Posterior cingulate gyrus (tissue), 11 donors: ENCODE results near the gene ARRDC3.
"Not testable (repeated sequence)": the region's sequence is repeated elsewhere in the genome, so short reads cannot be mapped to it uniquely, and the experiment has no call there.

Source experiments
- DNase-seq, 10 donors: peaks; one replicate each; pipeline versions ENCODE4 v3.0.0 to v3.0.0-alpha.2; 2020 to 2021; ENCODE audit warnings: mixed read lengths in 3 of 10
- intact Hi-C: fragments of 100-400 bp; cut with DNase I; formaldehyde crosslinking; loops from one replicate; pipeline ENCODE4 v1.15.1; 2023

The ARRDC3 gene

GRCh38 chr5:91365498-91365897, 17.6 kb downstream of the ARRDC3 start:
- intact Hi-C loops, result no loop called here
- DNase-seq, result no peak

DNA sequence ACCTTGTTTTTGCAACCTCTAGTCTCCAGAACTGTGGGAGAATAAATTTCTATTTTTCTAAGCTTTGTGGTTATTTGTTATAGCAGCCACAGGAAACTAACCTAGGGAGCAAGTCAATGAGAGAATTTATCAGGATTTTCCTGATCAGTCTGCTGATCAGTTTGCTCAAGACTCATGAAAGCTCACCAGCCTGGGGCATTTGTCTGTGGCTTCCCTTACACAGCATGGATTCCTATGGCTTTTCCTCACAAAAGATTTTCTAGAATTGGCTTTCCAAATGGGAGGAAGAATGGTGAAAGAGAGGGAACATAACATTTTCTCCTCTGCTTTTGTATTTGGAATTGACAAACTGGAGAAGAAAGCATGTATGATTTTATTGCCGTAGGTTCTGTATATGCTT, 20.2 kb downstream of the ARRDC3 start:
- intact Hi-C loops, result no loop called here

DNA sequence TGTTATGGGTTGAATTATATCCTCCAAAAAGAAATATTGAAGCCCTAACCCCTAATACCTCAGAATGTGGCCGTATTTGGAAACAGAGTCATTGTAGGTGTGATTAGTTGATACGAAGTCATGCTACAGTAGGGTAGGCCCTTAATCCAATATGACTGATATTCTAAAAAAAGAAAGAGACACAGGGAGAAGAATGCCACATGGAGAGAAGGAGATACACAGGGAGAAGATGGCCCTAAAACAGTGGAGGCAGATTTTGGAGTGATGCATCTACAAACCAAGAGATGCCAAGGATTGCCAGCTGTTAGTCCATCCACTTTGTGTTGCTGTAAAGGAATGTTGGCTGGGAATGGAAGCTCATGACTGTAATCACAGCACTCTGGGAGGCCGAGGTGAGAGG, 21.3 kb downstream of the ARRDC3 start:
- DNase-seq, result no peak
- intact Hi-C loops, result no loop called here

More for the DNA sequence above, 20.2 kb downstream of the ARRDC3 start:
- DNase-seq, result no peak

GRCh38 chr5:91361055-91361701, 21.9 kb downstream of the ARRDC3 start:
- DNase-seq, result no peak
- intact Hi-C loops, result no loop called here

- intact Hi-C loops, result no loop called here
- DNase-seq, result no peak
Observed at GRCh38 chr5:91359962-91360609, 23.0 kb downstream of the ARRDC3 start.

- intact Hi-C loops, result no loop called here
- DNase-seq, result no peak
Observed at GRCh38 chr5:91357806-91358205, 25.3 kb downstream of the ARRDC3 start.

- intact Hi-C loops, result no loop called here
- no peak for DNase-seq
Observed at GRCh38 chr5:91357012-91357634, 26.0 kb downstream of the ARRDC3 start.

DNA sequence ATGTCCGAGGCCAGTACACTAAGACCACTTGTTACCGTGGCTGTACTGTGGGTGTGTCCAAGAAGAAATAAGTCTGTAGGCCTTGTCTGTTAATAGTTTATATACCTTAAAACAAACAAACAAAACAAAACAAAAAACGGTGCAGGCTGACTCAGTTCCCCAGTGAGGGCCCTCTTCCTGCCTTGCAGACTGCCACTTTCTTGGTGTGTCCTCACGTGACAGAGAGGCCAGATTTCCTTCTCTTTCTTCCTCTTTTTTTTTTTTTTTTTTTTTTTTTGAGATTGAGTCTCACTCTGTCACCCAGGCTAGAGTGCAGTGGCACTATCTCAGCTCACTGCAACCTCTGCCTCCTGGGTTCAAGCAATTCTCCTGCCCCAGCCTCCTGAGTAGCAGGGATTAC, 28.2 kb downstream of the ARRDC3 start:
- DNase-seq, intact Hi-C loops: not testable (repeated sequence)

DNA sequence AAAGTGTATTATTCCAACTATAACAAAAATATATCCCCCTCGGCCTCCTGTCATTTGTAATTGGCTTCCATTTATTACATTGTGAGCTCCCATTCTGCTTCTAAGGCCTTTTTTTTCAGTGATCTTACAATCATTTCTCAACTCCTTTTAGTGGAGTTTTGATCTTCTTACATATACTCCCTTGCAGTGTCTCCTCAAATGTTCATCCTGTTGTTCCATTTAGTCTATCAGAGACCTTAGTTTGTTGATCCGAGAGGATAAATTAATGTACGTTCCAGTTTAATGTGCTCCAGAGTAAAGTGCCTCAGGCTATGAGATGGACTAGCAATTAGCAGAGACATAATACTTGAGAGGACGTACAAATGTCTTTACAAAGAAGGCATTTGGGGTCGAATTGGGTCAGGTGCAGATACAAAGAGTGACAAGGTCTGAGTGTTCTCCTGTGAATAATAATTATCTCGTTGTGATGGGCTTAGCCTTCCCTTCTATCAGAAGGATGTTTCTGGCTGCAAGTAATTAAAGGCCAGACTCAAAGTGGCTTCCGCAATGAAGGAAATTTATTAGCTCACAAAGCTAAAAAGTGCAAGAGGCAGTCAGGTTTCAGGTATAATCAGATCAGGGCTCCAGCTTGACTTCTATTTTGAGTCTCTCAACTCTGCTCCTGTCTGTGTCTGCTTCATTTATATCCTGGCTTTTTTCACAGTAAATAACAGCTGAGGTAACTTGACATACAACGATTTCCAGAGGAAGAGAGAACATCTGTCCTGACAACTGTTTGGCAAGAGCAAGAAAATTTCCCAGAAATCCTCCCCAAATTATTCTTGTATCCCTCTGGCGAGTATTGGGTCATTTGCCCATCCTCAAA, 30.1 kb downstream of the ARRDC3 start:
- intact Hi-C loops, result no loop called here
- DNase-seq, result no peak

- DNase-seq, result no peak
- intact Hi-C loops, result no loop called here
Observed at GRCh38 chr5:91345461-91345860, 37.7 kb downstream of the ARRDC3 start.

- not testable (repeated sequence) for DNase-seq
Observed at GRCh38 chr5:91344661-91345200, 38.4 kb downstream of the ARRDC3 start.

GRCh38 chr5:91343916-91344315, 39.2 kb downstream of the ARRDC3 start:
- no peak for DNase-seq
- intact Hi-C loops, result no loop called here

More at GRCh38 chr5:91344661-91345200, 38.4 kb downstream of the ARRDC3 start:
- intact Hi-C loops, result not testable (repeated sequence)

GRCh38 chr5:91342931-91343330, 40.2 kb downstream of the ARRDC3 start:
- intact Hi-C loops, DNase-seq: not testable (repeated sequence)

- intact Hi-C loops, result no loop called here
- no peak for DNase-seq
Observed at GRCh38 chr5:91341154-91341553, 42.0 kb downstream of the ARRDC3 start.

DNA sequence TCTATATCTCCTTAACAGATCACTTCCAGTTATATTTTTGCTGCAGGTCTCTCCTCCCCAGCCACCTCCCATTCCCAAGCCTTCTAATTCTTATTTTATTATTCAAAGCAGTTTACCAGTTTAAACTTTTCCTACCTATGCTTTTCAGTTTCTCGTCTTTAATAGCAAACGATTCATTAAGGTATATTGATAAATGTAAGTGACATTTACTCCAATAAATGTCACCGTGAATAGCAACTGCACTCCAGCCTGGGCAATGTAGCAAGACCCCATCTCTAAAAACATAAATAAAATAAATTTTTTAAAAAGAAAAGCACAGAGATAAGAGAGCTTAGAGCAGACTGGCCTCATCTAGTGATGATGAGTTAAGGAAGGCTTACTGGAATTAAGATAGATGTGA, 42.6 kb downstream of the ARRDC3 start:
- no peak for DNase-seq
- intact Hi-C loops, result no loop called here

DNA sequence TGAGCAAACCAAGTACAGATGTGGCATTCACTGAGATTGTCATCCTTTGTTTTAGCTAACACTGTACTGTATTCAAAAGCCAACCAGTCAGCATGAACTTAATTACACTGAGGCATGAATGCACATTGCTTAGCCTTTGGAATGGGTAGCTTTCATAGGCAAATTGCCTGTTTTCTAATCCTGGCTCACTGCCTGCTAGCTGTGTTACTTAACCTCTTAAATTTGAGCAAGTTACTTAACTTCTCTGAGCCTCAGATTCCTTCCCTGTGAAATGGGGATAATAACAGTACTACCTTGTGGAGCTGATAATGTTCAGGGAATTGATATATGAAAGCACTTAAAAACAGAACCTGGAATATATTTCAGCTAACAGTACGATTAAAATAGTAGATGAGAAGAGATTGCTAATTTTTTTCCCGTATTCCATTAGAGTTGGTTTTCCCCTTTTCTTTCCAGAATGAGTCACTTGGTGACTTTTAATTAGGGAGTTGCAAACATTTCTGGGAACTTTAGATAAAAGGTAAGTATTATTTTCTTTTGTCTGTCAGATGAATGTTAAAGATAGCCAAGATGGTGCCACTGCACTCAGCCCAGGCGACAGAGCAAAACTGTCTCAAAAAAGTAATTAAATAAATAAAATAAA, 43.9 kb downstream of the ARRDC3 start:
- intact Hi-C loops, result no loop called here
- no peak for DNase-seq

DNA sequence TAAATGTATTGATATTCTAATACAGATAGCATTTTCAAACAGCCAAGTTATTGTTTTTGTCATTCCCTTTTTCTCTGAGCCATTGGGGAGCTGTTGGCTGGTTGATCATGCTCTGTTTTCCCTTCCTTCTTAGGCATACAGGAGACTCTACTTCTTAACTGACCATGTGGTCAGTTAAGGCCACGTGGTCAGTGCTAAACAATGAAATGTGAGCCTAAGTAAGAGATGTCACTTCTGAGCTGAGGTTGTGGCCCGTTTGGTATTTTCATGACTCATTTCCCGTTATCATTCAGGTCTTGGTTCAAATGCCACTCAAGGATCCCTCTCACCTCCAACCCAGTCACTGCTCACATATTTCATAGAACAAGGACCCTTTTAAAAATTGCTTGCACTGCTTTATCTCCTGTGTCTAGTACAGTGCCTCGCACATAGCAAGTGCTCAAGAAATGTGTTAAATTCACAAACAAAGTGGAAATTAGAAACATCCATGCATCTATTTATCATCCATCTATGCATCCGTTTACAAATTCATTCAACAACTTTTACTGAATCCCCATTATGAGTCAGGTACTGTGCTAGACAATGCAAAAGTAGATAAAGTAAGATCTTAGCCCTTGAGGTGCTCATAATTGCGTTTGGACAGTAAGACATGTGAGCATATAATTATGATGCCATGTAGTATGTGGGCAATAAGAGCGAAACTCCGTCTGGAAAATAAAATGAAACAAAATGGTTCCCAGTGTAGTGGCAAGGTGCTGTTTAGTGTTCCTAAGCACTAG, 50.7 kb downstream of the ARRDC3 start:
- no peak for DNase-seq
- intact Hi-C loops, result no loop called here

DNA sequence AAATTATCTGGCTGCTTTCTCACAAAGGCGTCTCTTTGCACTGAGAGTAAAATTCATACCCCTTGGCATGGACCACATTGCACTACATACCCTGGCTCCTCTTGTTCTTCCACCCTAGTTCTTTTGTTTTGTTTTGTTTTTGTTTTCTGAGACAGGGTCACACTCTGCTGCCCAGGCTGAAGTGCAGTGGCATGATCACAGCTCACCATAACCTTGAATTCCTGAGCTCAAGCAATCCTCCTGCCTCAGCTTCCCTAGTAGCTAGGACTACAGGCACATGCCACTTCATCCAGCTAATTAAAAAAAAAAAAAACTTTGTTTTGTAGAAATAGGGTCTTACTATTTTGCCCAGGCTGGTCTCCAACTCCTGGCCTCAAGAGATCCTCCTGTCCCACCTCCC, 51.4 kb downstream of the ARRDC3 start:
- intact Hi-C loops, result no loop called here
- no peak for DNase-seq

GRCh38 chr5:91329283-91329682, 53.8 kb downstream of the ARRDC3 start:
- DNase-seq, result no peak
- intact Hi-C loops, result no loop called here
